ENCODE data around the gene SLX4.

Gene SLX4

DNA sequence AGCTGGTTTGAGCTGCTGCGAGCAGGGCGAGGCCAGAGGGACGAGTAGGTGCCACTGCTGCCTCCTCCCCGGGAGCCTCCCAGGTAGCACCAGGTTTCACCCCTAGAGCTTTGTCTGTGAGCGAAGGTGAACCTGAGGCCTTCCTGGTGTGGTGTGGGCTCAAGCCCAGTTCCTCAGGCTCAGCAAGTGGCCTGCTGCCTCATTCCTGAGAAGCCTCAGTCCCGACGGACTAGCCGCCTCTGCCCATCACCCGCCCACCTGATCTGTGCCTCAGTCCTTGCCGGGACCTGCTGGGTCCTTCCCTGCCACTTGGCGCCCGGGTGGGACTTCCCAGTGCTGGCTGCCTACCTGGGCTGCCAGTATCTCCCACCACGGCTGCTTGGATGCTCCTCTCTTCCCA lies 35.9 kb downstream of the SLX4 start:
- TF ChIP-seq CTCF (IDR thresholded peaks at IDR 0.05; ENCODE audit: unreplicated experiment in 3 of 3), result no peak
- no peak overlapping the region for H3K27ac Mint-ChIP-seq
- peaks cover 12% of the 10 kb centered on the region for H3K4me1 Mint-ChIP-seq
- H3K9me3 Mint-ChIP-seq, result peaks cover 6% of the 10 kb centered on the region
- H3K36me3 Mint-ChIP-seq (ENCODE audit: low read depth), result peaks cover 3% of the 10 kb centered on the region
- no peaks in the 10 kb centered on the region for H3K27me3 Mint-ChIP-seq (ENCODE audit: low read depth)
- no peak overlapping the region for H3K4me3 Mint-ChIP-seq

- H3K27ac Mint-ChIP-seq, result no peak overlapping the region
- no peak overlapping the region for H3K4me3 Mint-ChIP-seq
- H3K9me3 Mint-ChIP-seq, result peaks cover 11% of the 10 kb centered on the region
- TF ChIP-seq CTCF (IDR thresholded peaks at IDR 0.05; ENCODE audit: unreplicated experiment in 3 of 3), result no peak
- H3K27me3 Mint-ChIP-seq (ENCODE audit: low read depth), result no peaks in the 10 kb centered on the region
- H3K36me3 Mint-ChIP-seq (ENCODE audit: low read depth), result peaks cover 7% of the 10 kb centered on the region
- H3K4me1 Mint-ChIP-seq, result no peaks in the 10 kb centered on the region
Measured at GRCh38 chr16:3574195-3574594, 37.2 kb downstream of the SLX4 start.

GRCh38 chr16:3573146-3573815 lies 38.1 kb downstream of the SLX4 start:
- Mint-ChIP-seq H3K4me3 (no peak overlapping the region), H3K27ac (no peak overlapping the region), H3K36me3 (ENCODE audit: low read depth) (peaks cover 7% of the 10 kb centered on the region), H3K4me1 (no peaks in the 10 kb centered on the region), H3K9me3 (peaks cover 11% of the 10 kb centered on the region), H3K27me3 (ENCODE audit: low read depth) (no peaks in the 10 kb centered on the region)
- TF ChIP-seq CTCF (IDR thresholded peaks at IDR 0.05; ENCODE audit: unreplicated experiment in 3 of 3), result no peak

- no peak overlapping the region for H3K27ac Mint-ChIP-seq
- no peaks in the 10 kb centered on the region for H3K27me3 Mint-ChIP-seq (ENCODE audit: low read depth)
- H3K4me3 Mint-ChIP-seq, result no peak overlapping the region
- no peaks in the 10 kb centered on the region for H3K4me1 Mint-ChIP-seq
- H3K9me3 Mint-ChIP-seq, result peaks cover 11% of the 10 kb centered on the region
- peaks cover 7% of the 10 kb centered on the region for H3K36me3 Mint-ChIP-seq (ENCODE audit: low read depth)
- no peak for TF ChIP-seq CTCF (IDR thresholded peaks at IDR 0.05; ENCODE audit: unreplicated experiment in 3 of 3)
Measured at GRCh38 chr16:3570420-3571062, 40.9 kb downstream of the SLX4 start.

DNA sequence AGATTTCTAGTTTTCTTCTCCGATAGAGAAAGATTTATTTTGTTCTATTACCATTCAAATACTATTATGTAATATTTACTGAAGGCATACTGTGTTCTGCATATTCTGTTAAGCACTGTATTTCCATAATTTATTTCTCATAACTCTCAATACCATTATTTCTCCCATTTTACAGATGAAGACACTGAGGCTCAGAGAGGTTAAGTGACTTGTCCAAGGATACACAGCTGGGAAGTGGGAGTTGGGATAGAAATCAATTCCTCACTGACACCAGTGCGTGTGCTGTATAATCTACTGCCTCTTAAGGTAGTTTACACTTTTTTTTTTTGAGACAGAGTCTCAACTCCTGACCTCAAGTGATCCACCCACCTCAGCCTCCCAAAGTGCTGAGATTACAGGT lies 41.6 kb downstream of the SLX4 start:
- TF ChIP-seq CTCF (IDR thresholded peaks at IDR 0.05; ENCODE audit: unreplicated experiment in 3 of 3), result no peak
- peaks cover 7% of the 10 kb centered on the region for H3K36me3 Mint-ChIP-seq (ENCODE audit: low read depth)
- no peak overlapping the region for H3K27ac Mint-ChIP-seq
- H3K4me1 Mint-ChIP-seq, result no peaks in the 10 kb centered on the region
- H3K4me3 Mint-ChIP-seq, result no peak overlapping the region
- no peaks in the 10 kb centered on the region for H3K27me3 Mint-ChIP-seq (ENCODE audit: low read depth)
- H3K9me3 Mint-ChIP-seq, result peaks cover 11% of the 10 kb centered on the region

DNA sequence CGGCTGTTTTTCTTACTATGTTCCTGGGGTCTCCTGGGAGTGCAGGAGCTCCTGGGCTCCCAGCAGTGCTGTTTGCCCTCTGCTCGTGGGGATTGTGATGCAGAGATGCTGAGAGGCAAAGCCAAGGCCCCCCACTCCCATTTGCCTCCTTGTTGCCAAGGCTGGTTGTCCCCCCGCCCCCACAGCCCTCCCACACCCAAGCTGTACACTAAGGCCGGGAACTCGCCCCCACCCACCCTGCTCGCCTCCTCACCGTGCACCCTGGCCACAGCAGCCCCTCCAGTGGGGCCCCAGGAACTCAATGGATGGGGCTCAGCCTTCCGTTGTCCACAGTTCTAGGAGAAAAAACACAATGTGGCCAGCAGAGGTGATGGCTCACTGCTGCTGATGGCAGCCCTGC lies 44.4 kb downstream of the SLX4 start:
- Mint-ChIP-seq H3K27me3 (ENCODE audit: low read depth) (no peaks in the 10 kb centered on the region), H3K9me3 (peaks cover 11% of the 10 kb centered on the region), H3K36me3 (ENCODE audit: low read depth) (peaks cover 7% of the 10 kb centered on the region), H3K27ac (no peak overlapping the region), H3K4me1 (no peaks in the 10 kb centered on the region), H3K4me3 (no peak overlapping the region)
- TF ChIP-seq CTCF (IDR thresholded peaks at IDR 0.05; ENCODE audit: unreplicated experiment in 3 of 3), result no peak

Measured in nephron (organoid).